ENCODE data around the gene CREBRF. TPM values are rescaled to one million over a fixed set of nuclear protein-coding genes. Genes with fewer than 3 reads are reported as not detected.

The CREBRF gene
- total RNA-seq, 2 donors from 2014 or later, result 12.2 to 12.7 TPM

- no peak for TF ChIP-seq CTCF (conservative IDR thresholded peaks at IDR 0.05)
- H3K4me3 Mint-ChIP-seq, result no peak overlapping the region
- no peak for DNase-seq
- peaks cover 12% of the 10 kb centered on the region for H3K27me3 Mint-ChIP-seq (ENCODE audit: insufficient read depth)
- Histone ChIP-seq H3K27me3 (ENCODE audit: control insufficient read depth, insufficient read depth, low read length, poor library complexity, severe bottlenecking) (no peaks in the 10 kb centered on the region), H3K4me1 (ENCODE audit: control insufficient read depth, insufficient read depth, low read length) (no peaks in the 10 kb centered on the region), H3K9ac (ENCODE audit: extremely low read depth, low read length, poor library complexity, severe bottlenecking) (no peak overlapping the region), H3K36me3 (ENCODE audit: control insufficient read depth, insufficient read depth, low read length) (no peaks in the 10 kb centered on the region), H3K9me3 (ENCODE audit: control insufficient read depth, low read length) (no peaks in the 10 kb centered on the region), H3K4me3 (ENCODE audit: low read length) (no peak overlapping the region), H3K27ac (ENCODE audit: low read depth, low read length) (peak overlapping the region; percentile 49)
- H3K4me1 Mint-ChIP-seq, result peaks cover 10% of the 10 kb centered on the region
- 80 to 85% methylated on average over 7 to 12 of the region's 12 CpGs for WGBS, 2 experiments (ENCODE audit: insufficient coverage in 1 of 2, insufficient read length in 1 of 2)
- H3K36me3 Mint-ChIP-seq (ENCODE audit: low read depth), result no peaks in the 10 kb centered on the region
- H3K27ac Mint-ChIP-seq, result no peak overlapping the region
- no peaks in the 10 kb centered on the region for H3K9me3 Mint-ChIP-seq
These were observed 122.3 kb downstream of the CREBRF start for GRCh38 chr5:173178369-173178910.

- Mint-ChIP-seq H3K27ac (no peak overlapping the region), H3K4me3 (no peak overlapping the region), H3K36me3 (ENCODE audit: low read depth) (no peaks in the 10 kb centered on the region), H3K27me3 (ENCODE audit: insufficient read depth) (peaks cover 12% of the 10 kb centered on the region), H3K9me3 (no peaks in the 10 kb centered on the region), H3K4me1 (peaks cover 7% of the 10 kb centered on the region)
- WGBS, 2 experiments (ENCODE audit: insufficient coverage in 1 of 2, insufficient read length in 1 of 2), result 89 to 100% methylated on average over 1 to 2 of the region's 2 CpGs
- TF ChIP-seq CTCF (conservative IDR thresholded peaks at IDR 0.05), result no peak
- Histone ChIP-seq H3K4me3 (ENCODE audit: low read length) (no peak overlapping the region), H3K4me1 (ENCODE audit: control insufficient read depth, insufficient read depth, low read length) (no peaks in the 10 kb centered on the region), H3K27me3 (ENCODE audit: control insufficient read depth, insufficient read depth, low read length, poor library complexity, severe bottlenecking) (no peaks in the 10 kb centered on the region), H3K27ac (ENCODE audit: low read depth, low read length) (no peak overlapping the region), H3K36me3 (ENCODE audit: control insufficient read depth, insufficient read depth, low read length) (no peaks in the 10 kb centered on the region), H3K9ac (ENCODE audit: extremely low read depth, low read length, poor library complexity, severe bottlenecking) (no peak overlapping the region), H3K9me3 (ENCODE audit: control insufficient read depth, low read length) (no peaks in the 10 kb centered on the region)
- DNase-seq, result no peak
These were observed 124.2 kb downstream of the CREBRF start for GRCh38 chr5:173180331-173180730.

DNA sequence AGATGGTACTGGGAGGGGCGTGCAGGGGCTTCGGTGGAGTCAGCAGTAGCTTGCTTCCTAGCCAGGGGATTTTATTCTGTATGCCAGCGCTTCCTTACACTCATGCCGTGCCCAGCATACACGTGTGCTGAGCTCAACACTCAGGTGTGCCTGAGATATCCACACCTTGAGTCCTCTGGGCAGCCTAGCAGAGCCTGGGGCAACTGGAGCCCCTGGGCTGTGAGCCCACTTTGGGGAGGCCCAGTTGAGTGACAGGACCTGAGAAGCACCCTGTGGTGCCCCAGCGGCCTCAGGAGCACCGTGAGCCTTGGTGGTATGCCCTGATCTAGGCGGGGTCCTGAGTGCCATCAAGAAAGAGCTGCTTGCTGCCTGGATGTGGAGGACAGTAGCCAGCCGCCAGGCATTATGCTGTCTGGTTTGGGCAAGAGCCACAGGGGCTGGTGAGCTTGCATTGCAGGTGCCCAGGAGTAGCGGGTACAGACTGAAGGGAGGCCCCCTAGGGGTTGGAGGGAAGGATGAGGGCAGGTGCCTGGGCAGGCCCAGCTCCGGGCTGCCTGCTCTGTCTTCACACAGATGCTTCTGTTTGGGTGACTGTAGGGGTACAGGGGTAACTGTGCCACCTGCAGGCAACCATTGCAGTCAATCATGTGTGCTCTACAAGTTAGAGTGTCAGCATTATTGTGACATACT is 131.0 kb downstream of the CREBRF start:
- peak; percentile 64 for TF ChIP-seq CTCF (conservative IDR thresholded peaks at IDR 0.05)
- H3K36me3 ChIP-seq (ENCODE audit: control insufficient read depth, insufficient read depth, low read length), result no peaks in the 10 kb centered on the region
- no peak overlapping the region for H3K27ac Mint-ChIP-seq
- no peaks in the 10 kb centered on the region for H3K4me1 ChIP-seq (ENCODE audit: control insufficient read depth, insufficient read depth, low read length)
- no peak overlapping the region for H3K4me3 ChIP-seq (ENCODE audit: low read length)
- H3K27ac ChIP-seq (ENCODE audit: low read depth, low read length), result no peak overlapping the region
- 81 to 84% methylated on average over 6 to 11 of the region's 11 CpGs for WGBS, 2 experiments (ENCODE audit: insufficient coverage in 1 of 2, insufficient read length in 1 of 2)
- no peaks in the 10 kb centered on the region for H3K4me1 Mint-ChIP-seq
- peak; percentile 63 for DNase-seq
- no peaks in the 10 kb centered on the region for H3K36me3 Mint-ChIP-seq (ENCODE audit: low read depth)
- no peaks in the 10 kb centered on the region for H3K9me3 ChIP-seq (ENCODE audit: control insufficient read depth, low read length)
- no peak overlapping the region for H3K4me3 Mint-ChIP-seq
- peaks cover 15% of the 10 kb centered on the region for H3K27me3 Mint-ChIP-seq (ENCODE audit: insufficient read depth)
- no peaks in the 10 kb centered on the region for H3K9me3 Mint-ChIP-seq
- H3K27me3 ChIP-seq (ENCODE audit: control insufficient read depth, insufficient read depth, low read length, poor library complexity, severe bottlenecking), result no peaks in the 10 kb centered on the region
- H3K9ac ChIP-seq (ENCODE audit: extremely low read depth, low read length, poor library complexity, severe bottlenecking), result no peak overlapping the region

All from endodermal cell (in vitro differentiated cells).